Fibroblast of the aortic adventitia (primary cell): ENCODE measurements around the gene NCAPG. TPM values are rescaled to one million over a fixed set of nuclear protein-coding genes. Genes with fewer than 3 reads are reported as not detected.
A peak's percentile ranks its signal among the peaks of the same experiment; 100 is the strongest.

ENCODE experiments used
- DNase-seq: peaks from one replicate; pipeline ENCODE4 v3.0.0-alpha.2; 2010; ENCODE audit warnings: low read depth
- H3K4me3 ChIP-seq: 2 replicates; pipeline ENCODE4 v1.5.1; 2011; ENCODE audit warnings: low read depth, mild to moderate bottlenecking, control low read depth, low read length, moderate library complexity
- CTCF ChIP-seq: IDR thresholded peaks from 2 replicates; pipeline ENCODE4 v1.5.1; 2011; ENCODE audit warnings: mild to moderate bottlenecking, low read length, control low read depth, inconsistent platforms; ENCODE audit not compliant: insufficient read depth
- total RNA-seq: library from RNA; depleted of rRNA; stranded (reverse); fragments of >200 nt; gene quantifications from 2 replicates; pipeline ENCODE4 v1.2.3, GENCODE V29; 2012; ENCODE audit warnings: low replicate concordance

The NCAPG gene
- total RNA-seq, 1 donor, result 60.1 TPM

GRCh38 chr4:17788956-17789355 lies 21.8 kb upstream of the NCAPG start:
- no peak for DNase-seq
- no peak for TF ChIP-seq CTCF
- H3K4me3 ChIP-seq, result no peak overlapping the region

- DNase-seq, result no peak
- H3K4me3 ChIP-seq, result no peak overlapping the region
- TF ChIP-seq CTCF, result no peak
Observed at GRCh38 chr4:17794730-17795129, 16.0 kb upstream of the NCAPG start.

- no peak for DNase-seq
- no peak for TF ChIP-seq CTCF
- H3K4me3 ChIP-seq, result no peak overlapping the region
Observed at GRCh38 chr4:17797808-17798207, 13.0 kb upstream of the NCAPG start.

GRCh38 chr4:17805580-17806155 lies 5.1 kb upstream of the NCAPG start:
- no peak for TF ChIP-seq CTCF
- H3K4me3 ChIP-seq, result no peak overlapping the region
- DNase-seq, result no peak

- H3K4me3 ChIP-seq, result peak overlapping the region; percentile 62
- peak; percentile 44 for DNase-seq
- TF ChIP-seq CTCF, result no peak
Observed at GRCh38 chr4:17807446-17807845, 3.3 kb upstream of the NCAPG start.

- H3K4me3 ChIP-seq, result peak overlapping the region; percentile 86
- no peak for DNase-seq
- no peak for TF ChIP-seq CTCF
Observed at GRCh38 chr4:17809667-17810066, 1.1 kb upstream of the NCAPG start.

GRCh38 chr4:17811078-17811603 lies 362 bp downstream of the NCAPG start:
- no peak for TF ChIP-seq CTCF
- no peak for DNase-seq
- H3K4me3 ChIP-seq, result peak overlapping the region; percentile 83
